Activated T-cell treated with anti-CD3 and anti-CD28 coated beads, Interleukin-2, amount 50 U/mL, for 4 hours (primary cell): ENCODE results near the gene FHAD1. TPM values are rescaled to one million over a fixed set of nuclear protein-coding genes. Genes with fewer than 3 reads are reported as not detected.
A peak's percentile ranks its signal among the peaks of the same experiment; 100 is the strongest.

Experiments used
- ATAC-seq, 2 donors: fragments of 200-7000 bp; cut with Tn5 transposase; one replicate each; pipeline ENCODE4 v1.10.0; 2021
- DNase-seq: peaks from one replicate; pipeline ENCODE4 v3.0.0-alpha.2; 2020
- H3K27me3 Mint-ChIP-seq: one replicate; pipeline ENCODE4 v1.8.0; 2021; ENCODE audit warnings: low read depth, mixed read lengths
- H3K36me3 Mint-ChIP-seq: one replicate; pipeline ENCODE4 v1.8.0; 2022; ENCODE audit warnings: mixed read lengths; ENCODE audit not compliant: insufficient read depth
- H3K4me1 Mint-ChIP-seq: one replicate; pipeline ENCODE4 v1.8.0; 2021; ENCODE audit warnings: low read depth, mixed read lengths
- H3K4me3 Mint-ChIP-seq: one replicate; pipeline ENCODE4 v1.8.0; 2021; ENCODE audit warnings: mild to moderate bottlenecking, moderate library complexity, mixed read lengths
- H3K9me3 Mint-ChIP-seq: one replicate; pipeline ENCODE4 v1.8.0; 2021; ENCODE audit warnings: mixed read lengths
- total RNA-seq, 3 donors: library from RNA; stranded (reverse); gene quantifications; one replicate each; pipeline ENCODE4 v1.2.1, GENCODE V29; 2021

FHAD1 gene
- total RNA-seq, 3 donors from 2014 or later: 0.08 to 0.50 (median 0.20) TPM

DNA sequence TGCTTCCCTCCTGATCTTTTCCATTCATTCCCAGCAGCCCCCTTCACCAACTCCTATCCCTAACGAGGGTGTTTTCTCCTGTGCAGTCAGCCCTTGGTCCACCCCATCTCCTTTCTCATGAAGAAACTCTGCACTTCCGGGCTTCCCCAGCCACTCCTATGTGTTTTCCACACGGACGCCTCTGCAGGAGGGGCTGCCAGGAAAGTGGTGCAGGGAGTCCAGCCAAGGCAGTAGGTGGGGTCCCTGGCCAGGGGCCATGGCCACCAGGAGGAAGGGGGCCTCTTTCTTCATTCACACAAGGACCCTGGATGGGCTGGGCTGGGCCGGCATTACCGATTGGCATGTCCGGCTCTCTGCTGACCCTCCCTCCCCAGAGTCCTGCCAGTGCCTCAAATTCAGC, 89.8 kb downstream of the FHAD1 start:
- ATAC-seq (no peak), DNase-seq (no peak)
- H3K9me3 Mint-ChIP-seq: no peaks in the 10 kb centered on the region
- peaks cover 14% of the 10 kb centered on the region for H3K27me3 Mint-ChIP-seq
- H3K4me3 Mint-ChIP-seq: no peak overlapping the region
- H3K4me1 Mint-ChIP-seq: peaks cover 12% of the 10 kb centered on the region
- H3K36me3 Mint-ChIP-seq: no peaks in the 10 kb centered on the region

DNA sequence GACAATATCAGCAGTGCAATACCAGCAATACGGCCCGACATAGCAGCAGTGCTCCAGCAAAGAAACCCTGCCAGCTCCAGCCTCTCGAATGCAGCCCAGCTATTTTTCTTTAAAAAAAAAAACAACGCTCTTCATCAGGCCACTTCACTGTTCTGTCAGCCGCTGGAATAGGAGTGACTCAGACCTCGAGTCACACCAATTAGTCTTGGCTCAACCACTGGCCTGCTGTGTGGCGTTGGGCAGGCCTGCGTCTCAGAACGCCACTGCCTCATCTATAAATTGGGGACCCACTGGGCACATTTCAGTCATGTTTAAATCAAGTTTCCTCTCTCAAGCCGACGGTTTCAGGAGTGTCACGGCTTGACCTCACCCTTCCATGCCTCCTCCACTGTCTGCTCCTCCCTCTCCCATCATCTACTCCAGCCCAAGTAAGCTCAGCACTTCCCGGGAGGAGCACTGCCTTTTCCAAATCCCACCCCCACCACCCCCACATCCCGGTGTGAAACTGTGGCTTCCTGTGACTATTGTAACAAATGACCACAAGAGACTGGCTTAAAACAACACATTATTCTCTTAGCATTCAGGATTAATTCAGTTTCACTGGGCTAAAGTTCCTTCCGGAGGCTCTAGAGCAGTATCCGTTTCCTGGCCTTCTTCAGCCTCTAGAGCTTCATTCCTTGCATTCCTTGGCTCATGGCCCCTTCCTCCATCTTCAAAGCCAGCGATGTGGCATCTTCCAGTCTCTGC, 90.8 kb downstream of the FHAD1 start:
- H3K4me1 Mint-ChIP-seq: peaks cover 16% of the 10 kb centered on the region
- no peak overlapping the region for H3K4me3 Mint-ChIP-seq
- no peak for ATAC-seq
- H3K36me3 Mint-ChIP-seq: no peaks in the 10 kb centered on the region
- DNase-seq: no peak
- no peaks in the 10 kb centered on the region for H3K9me3 Mint-ChIP-seq
- H3K27me3 Mint-ChIP-seq: peaks cover 14% of the 10 kb centered on the region

DNA sequence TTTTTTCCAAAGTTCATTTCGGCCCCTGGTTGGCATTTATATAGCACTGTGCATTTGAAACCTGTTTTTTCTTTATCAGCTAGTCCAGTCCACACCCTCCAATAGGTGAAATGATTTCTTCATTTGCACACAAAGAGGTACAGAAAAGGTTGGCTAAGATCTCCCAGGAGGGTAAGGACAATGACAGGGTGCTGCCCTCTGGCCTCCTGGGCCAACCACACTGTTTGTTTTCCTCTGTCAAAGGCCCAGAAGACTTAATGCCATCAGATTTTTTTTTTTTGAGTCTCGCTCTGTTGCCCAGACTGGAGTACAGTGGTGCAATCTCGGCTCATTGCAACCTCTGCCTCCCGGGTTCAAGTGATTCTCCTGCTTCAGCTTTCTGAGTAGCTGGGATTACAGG, 92.5 kb downstream of the FHAD1 start:
- no peak for ATAC-seq
- Mint-ChIP-seq H3K9me3 (no peaks in the 10 kb centered on the region), H3K4me3 (no peak overlapping the region), H3K36me3 (no peaks in the 10 kb centered on the region), H3K27me3 (peaks cover 19% of the 10 kb centered on the region), H3K4me1 (peaks cover 21% of the 10 kb centered on the region)
- DNase-seq: no peak

DNA sequence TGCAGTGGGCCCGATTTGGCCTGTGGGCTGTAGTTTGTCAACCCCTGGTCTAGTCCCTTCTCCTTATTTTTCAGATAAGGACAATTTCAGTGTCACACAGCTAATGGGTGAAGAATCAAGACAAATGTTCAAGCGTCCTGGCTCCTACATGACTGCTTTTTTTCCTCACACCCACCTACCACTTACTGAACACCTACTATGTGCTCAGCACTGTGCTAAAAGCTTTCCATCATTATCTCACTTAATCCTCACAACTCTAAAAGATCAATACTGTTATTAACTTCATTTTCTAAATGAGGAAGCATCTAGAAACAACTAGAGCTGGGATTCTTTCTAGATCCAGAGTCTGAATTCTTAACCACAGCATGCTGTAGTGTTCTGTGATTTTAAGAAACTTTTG, 94.2 kb downstream of the FHAD1 start:
- H3K27me3 Mint-ChIP-seq: peaks cover 21% of the 10 kb centered on the region
- DNase-seq (no peak), ATAC-seq (no peak)
- H3K9me3 Mint-ChIP-seq: no peaks in the 10 kb centered on the region
- H3K36me3 Mint-ChIP-seq: no peaks in the 10 kb centered on the region
- H3K4me1 Mint-ChIP-seq: peaks cover 36% of the 10 kb centered on the region
- no peak overlapping the region for H3K4me3 Mint-ChIP-seq

DNA sequence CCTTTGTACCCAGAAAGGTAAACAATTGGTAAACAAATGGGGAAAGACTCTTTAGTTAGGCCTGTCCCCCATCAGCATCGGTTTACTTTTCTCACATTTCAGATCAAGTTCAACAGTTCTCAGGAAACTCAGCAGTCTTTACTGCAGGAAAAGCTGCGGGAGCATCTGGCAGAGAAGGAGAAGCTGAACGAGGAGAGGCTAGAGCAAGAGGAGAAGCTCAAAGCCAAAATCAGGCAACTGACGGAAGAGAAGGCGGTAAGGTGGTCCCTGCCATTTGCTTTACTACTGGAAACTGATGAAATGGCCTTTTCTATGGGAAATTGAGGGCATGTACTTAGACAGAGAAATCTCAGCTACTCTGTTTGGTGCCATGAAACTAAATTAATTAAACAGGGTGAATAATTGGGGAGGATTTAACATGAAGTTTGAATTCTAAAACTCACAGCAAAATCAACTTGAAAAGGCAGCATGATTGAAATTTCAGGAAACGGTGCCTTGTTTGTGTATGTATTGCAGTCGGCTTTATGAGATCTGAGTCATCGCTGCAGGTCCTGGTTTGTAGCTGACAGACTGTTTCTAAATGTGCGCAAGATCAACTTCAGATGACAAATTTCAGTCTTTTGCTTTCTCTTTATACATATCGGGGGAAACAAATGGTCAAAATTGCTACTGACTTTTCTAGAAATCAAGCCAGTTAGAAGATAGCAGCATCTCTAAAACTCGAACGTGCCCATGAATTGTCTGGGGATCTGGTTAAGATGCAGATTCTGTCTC, 94.8 kb downstream of the FHAD1 start:
- no peaks in the 10 kb centered on the region for H3K36me3 Mint-ChIP-seq
- ATAC-seq (peak in 1 of 2 donors; percentile 56), DNase-seq (no peak)
- peaks cover 42% of the 10 kb centered on the region for H3K4me1 Mint-ChIP-seq
- H3K4me3 Mint-ChIP-seq: no peak overlapping the region
- H3K9me3 Mint-ChIP-seq: no peaks in the 10 kb centered on the region
- H3K27me3 Mint-ChIP-seq: peaks cover 17% of the 10 kb centered on the region

DNA sequence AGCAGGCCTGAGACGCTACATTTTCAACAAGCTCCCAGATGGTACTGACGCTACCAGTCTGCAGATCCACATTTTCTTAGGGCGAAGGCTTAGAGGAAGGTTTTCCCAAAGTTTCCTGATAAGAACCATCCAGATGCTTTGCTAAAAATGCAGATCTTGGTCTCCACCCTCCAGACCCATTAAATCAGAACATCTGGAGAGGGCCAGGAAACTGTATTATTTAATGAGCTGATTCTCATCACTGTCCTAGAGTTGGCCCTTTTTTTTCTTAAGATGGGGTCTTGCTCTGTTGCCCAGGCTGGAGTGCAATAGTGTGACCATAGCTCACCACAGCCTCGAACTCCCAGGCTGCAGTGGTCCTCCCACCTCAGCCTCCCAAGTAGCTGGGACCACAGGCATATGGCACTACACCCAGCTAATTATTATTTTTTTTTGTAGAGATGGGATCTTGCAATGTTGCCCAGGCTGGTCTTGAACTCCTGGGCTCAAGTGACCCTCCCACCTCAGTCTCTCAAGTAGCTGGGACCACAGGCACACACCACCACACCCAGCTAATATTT, 95.5 kb downstream of the FHAD1 start:
- Mint-ChIP-seq H3K27me3 (peaks cover 17% of the 10 kb centered on the region), H3K4me1 (peaks cover 47% of the 10 kb centered on the region), H3K4me3 (no peak overlapping the region), H3K9me3 (no peaks in the 10 kb centered on the region), H3K36me3 (no peaks in the 10 kb centered on the region)
- DNase-seq: no peak
- ATAC-seq: no peak

DNA sequence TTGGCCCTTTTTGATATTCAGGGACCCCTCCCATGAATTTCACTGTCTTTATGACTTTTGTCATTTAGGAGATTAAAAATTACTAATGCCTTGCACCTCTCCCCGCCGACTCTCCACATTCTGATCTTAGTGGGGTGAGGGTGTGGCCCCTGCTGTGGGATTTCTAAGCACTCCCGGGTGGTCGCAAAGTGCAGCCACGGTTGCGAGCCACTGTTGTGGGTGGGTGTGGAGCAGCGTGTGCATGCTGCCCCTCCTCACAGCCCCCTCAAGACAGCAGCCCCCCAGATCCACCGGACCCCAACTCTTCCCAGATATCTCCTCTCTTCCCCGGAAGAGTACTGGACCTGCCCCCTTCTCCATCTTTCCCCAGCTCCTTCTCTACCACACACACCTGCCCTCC, 96.1 kb downstream of the FHAD1 start:
- Mint-ChIP-seq H3K4me3 (peak overlapping the region; percentile 4), H3K27me3 (peaks cover 21% of the 10 kb centered on the region), H3K9me3 (no peaks in the 10 kb centered on the region), H3K4me1 (peaks cover 52% of the 10 kb centered on the region), H3K36me3 (no peaks in the 10 kb centered on the region)
- ATAC-seq (no peak), DNase-seq (no peak)

DNA sequence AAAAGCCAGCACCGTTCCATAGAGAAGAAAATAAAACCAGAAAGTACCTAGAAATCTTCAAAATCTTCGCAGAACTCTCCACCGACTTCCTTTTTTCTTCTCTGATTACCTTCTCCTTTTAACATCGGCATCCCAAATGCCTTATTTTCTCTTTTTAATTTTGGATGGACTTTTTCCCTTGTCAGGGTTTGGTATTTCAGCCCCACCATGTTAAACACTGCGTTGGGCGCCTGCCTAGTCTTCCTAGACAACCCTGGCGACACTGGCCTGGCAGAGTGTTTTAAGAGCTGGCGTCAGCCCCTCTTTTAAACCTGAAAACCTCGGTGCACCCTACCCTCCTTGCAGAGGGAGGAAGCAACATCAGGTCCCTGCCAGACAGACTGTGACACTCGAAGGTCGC, 96.7 kb downstream of the FHAD1 start:
- H3K9me3 Mint-ChIP-seq: no peaks in the 10 kb centered on the region
- H3K36me3 Mint-ChIP-seq: no peaks in the 10 kb centered on the region
- peaks cover 17% of the 10 kb centered on the region for H3K27me3 Mint-ChIP-seq
- H3K4me3 Mint-ChIP-seq: no peak overlapping the region
- peaks cover 52% of the 10 kb centered on the region for H3K4me1 Mint-ChIP-seq
- ATAC-seq (no peak), DNase-seq (no peak)

DNA sequence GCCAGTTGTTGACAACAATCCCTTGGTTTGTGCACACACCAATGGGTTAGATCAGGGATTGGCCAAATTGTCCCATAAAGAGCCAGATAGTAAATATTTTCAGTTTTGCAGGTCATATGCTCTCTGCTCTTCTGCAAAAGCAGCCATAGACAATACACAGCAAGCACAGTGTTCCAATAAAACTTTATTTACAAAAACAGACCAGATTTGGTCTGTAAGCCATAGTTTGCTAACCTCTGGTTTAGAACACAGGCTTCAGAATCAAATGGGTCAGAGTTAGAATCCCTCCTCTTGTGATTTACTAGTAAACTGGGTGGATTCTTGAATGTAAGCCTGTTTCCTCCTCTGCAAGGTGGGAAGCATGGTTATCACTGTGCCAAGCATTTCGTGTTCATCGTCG, 97.4 kb downstream of the FHAD1 start:
- ATAC-seq (no peak), DNase-seq (no peak)
- Mint-ChIP-seq H3K27me3 (peaks cover 17% of the 10 kb centered on the region), H3K4me1 (peaks cover 55% of the 10 kb centered on the region), H3K4me3 (no peak overlapping the region), H3K36me3 (no peaks in the 10 kb centered on the region), H3K9me3 (no peaks in the 10 kb centered on the region)

DNA sequence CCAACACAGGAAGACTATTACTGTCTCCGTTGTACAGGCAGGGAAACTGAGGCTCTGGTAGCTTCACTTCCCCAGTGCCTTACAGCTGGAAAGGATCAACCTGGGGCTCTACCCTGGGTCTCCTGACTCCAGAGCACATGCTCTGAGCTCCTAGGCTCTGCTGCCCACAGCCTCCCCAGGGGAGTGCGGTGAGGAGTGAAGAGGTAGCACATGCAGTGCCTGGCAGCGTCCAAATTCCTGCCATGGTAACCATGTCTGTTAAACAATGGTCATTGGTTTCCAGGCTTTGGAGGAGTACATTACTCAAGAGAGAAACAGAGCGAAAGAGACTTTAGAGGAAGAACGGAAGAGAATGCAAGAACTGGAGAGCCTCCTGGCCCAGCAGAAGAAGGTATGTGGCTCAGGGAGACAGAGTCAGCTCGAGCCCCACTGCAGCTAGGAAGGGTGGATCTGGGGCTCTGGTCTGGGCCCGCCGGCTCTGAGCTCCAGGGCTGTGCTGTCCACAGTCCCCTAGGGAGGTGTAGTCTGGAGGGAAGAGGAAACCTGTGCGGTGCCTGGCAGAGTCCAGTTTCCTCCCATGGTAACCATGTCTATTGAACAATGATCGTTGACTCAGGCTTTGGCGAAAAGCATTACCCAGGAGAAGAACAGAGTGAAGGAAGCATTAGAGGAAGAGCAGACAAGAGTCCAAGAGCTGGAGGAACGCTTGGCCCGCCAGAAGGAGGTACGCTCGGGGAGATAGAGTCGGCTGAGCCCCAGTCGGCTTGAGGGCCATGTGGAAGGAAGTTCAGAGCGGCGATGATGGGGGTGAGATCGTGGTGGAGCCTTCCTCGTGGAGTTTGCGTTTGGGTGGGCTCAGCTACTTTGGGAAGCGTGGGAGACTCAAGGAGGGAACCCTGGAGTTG, 98.0 kb downstream of the FHAD1 start:
- ATAC-seq: no peak
- Mint-ChIP-seq H3K27me3 (peaks cover 19% of the 10 kb centered on the region), H3K4me1 (peaks cover 60% of the 10 kb centered on the region), H3K4me3 (peak overlapping the region; percentile 27), H3K36me3 (no peaks in the 10 kb centered on the region), H3K9me3 (no peaks in the 10 kb centered on the region)
- no peak for DNase-seq

DNA sequence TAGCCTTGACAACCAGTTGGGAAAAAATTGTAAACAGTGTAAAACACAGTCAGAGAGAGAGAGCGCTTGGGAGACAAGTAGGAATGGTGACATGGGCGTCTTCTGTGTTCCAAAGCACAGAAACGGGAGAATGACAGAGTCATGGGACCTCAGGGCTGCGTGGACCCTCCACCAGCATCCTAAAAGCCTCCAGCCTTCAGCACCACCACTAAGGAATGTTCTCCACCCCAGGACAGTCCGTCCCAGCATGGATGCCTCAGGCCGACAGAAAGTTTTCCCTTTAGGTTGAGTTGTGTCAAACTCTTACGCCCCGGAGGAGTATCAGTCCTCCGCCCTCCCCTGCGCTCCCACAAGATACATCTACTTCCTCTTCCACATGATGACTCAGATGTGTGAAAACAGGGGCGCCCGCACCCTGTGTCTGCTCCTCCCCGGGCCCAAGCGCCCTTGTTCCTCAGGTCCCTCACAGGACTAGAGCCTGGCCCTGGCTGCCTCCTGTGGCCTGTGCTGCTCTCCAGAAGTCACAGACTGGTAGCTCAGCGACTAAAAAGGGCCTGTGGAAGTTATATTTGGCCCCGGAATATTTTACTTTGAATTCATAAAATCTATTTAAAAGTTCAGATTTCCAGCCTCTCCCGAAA, 98.8 kb downstream of the FHAD1 start:
- ATAC-seq: peak; percentile 88 to 89
- peak; percentile 48 for DNase-seq
- H3K27me3 Mint-ChIP-seq: peaks cover 21% of the 10 kb centered on the region
- H3K36me3 Mint-ChIP-seq: no peaks in the 10 kb centered on the region
- H3K9me3 Mint-ChIP-seq: no peaks in the 10 kb centered on the region
- peaks cover 58% of the 10 kb centered on the region for H3K4me1 Mint-ChIP-seq
- peak overlapping the region; percentile 27 for H3K4me3 Mint-ChIP-seq

DNA sequence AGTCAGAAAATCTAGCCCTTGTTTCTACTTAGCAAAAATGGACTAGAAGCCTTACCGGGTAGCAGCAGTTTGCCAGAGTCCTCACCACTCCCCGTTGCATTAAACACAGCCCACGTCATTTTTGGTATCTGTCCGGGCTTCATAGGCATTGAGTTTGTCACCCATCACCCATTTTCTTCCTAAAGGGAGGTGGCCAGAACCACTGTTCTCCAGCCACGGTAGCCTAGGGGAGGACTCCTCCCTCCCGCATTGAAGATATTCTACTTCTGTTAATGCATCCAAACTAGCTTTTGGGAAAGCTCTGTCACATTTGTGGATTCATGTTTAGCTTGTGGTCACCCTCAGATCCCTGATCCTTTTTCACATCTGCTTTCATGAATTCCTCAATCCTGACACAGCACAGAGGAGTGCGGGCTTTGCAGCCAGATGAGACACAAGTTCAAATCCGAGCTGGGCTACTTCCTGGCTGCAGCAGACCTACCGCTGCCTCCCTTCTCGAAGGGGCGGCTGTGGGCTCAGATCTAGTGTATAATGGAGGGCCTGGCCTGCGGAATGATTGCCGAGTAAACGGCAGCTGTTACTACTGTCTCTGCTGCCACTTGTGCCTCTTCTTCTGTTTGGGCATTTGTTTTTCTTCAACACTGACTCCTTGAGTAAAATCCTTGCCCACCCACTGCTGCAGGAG, 99.5 kb downstream of the FHAD1 start:
- DNase-seq: no peak
- H3K27me3 Mint-ChIP-seq: peaks cover 21% of the 10 kb centered on the region
- no peaks in the 10 kb centered on the region for H3K9me3 Mint-ChIP-seq
- no peak overlapping the region for H3K4me3 Mint-ChIP-seq
- no peak for ATAC-seq
- H3K4me1 Mint-ChIP-seq: peaks cover 55% of the 10 kb centered on the region
- no peaks in the 10 kb centered on the region for H3K36me3 Mint-ChIP-seq

DNA sequence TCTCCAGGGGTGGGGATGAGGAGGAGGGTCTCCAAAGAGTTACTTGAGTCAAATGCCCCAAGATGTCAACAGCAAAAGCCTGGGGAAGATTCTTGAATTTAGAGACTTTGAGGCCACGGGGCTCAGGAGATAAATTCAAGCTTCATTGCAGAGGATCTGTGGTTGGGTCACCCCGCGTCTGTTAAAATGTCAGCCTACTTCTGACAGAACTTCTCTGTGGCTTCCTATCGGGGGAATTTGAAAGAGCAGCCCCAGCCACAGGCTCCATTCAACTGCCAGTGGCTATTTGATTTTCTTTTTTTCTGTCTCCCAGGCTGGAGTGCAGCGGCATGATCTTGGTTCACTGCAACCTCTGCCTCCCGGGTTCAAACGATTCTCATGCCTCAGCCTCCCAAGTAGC, 100.2 kb downstream of the FHAD1 start:
- no peak for DNase-seq
- Mint-ChIP-seq H3K36me3 (no peaks in the 10 kb centered on the region), H3K27me3 (peaks cover 21% of the 10 kb centered on the region), H3K4me3 (no peak overlapping the region), H3K4me1 (peaks cover 54% of the 10 kb centered on the region), H3K9me3 (no peaks in the 10 kb centered on the region)
- no peak for ATAC-seq
